GM23338 (cell line): ENCODE measurements around the gene RNF225. TPM values are rescaled to one million over a fixed set of nuclear protein-coding genes. Genes with fewer than 3 reads are reported as not detected.

Experiments used
- ATAC-seq: fragments of 200-7000 bp; cut with Tn5 transposase; 3 replicates; pipeline ENCODE4 v1.9.1; 2020
- DNase-seq: peaks from one replicate; pipeline ENCODE4 v3.0.0-alpha.2; 2015; ENCODE audit warnings: low spot score
- H2AFZ ChIP-seq: fragments of 200-600 bp; sonication (generic); 2 replicates; pipeline ENCODE4 v1.8.0; 2016; ENCODE audit warnings: antibody characterized with exemption, mild to moderate bottlenecking, moderate library complexity
- H3F3A ChIP-seq: fragments of 200-600 bp; sonication (generic); replicated peaks from 2 replicates; pipeline ENCODE4 v1.8.0; 2017; ENCODE audit warnings: antibody characterized with exemption, mixed run types, low read depth
- H3K27ac ChIP-seq: fragments of 200-600 bp; sonication (generic); 2 replicates; pipeline ENCODE4 v1.6.1; 2016; ENCODE audit warnings: low read depth
- H3K27me3 ChIP-seq: fragments of 200-600 bp; sonication (generic); 2 replicates; pipeline ENCODE4 v1.8.0; 2016; ENCODE audit warnings: mild to moderate bottlenecking, mixed run types, moderate library complexity; ENCODE audit not compliant: insufficient read depth
- H3K36me3 ChIP-seq: fragments of 200-600 bp; sonication (generic); 2 replicates; pipeline ENCODE4 v1.8.0; 2016; ENCODE audit warnings: mild to moderate bottlenecking; ENCODE audit not compliant: insufficient read depth
- H3K4me1 ChIP-seq: fragments of 200-600 bp; sonication (generic); 2 replicates; pipeline ENCODE4 v1.8.0; 2016; ENCODE audit warnings: mild to moderate bottlenecking, moderate library complexity; ENCODE audit not compliant: insufficient read depth
- H3K4me2 ChIP-seq: fragments of 200-600 bp; sonication (generic); 2 replicates; pipeline ENCODE4 v1.7.1; 2017; ENCODE audit warnings: mixed run types
- H3K4me3 ChIP-seq: fragments of 200-600 bp; sonication (generic); 2 replicates; pipeline ENCODE4 v1.6.1; 2016; ENCODE audit warnings: mixed run types
- H3K79me2 ChIP-seq: fragments of 200-600 bp; sonication (generic); replicated peaks from 2 replicates; pipeline ENCODE4 v1.8.0; 2017; ENCODE audit warnings: mild to moderate bottlenecking; ENCODE audit not compliant: insufficient read depth
- H3K9me2 ChIP-seq: fragments of 200-600 bp; sonication (generic); 2 replicates; pipeline ENCODE4 v1.8.0; 2017; ENCODE audit not compliant: insufficient read depth
- H4K20me1 ChIP-seq: fragments of 200-600 bp; sonication (generic); replicated peaks from 2 replicates; pipeline ENCODE4 v1.8.0; 2017; ENCODE audit warnings: mild to moderate bottlenecking; ENCODE audit not compliant: insufficient read depth
- H3K27ac Mint-ChIP-seq: 2 replicates; pipeline ENCODE4 v1.8.0; 2020; ENCODE audit warnings: inconsistent platforms, mild to moderate bottlenecking, moderate library complexity, mixed read lengths
- H3K27me3 Mint-ChIP-seq: 3 replicates; pipeline ENCODE4 v1.8.0; 2022; ENCODE audit warnings: low read depth, mild to moderate bottlenecking, moderate library complexity, mixed read lengths, inconsistent platforms; ENCODE audit not compliant: insufficient read depth, poor library complexity
- H3K36me3 Mint-ChIP-seq: 3 replicates; pipeline ENCODE4 v1.8.0; 2021; ENCODE audit warnings: low read depth, mild to moderate bottlenecking, inconsistent platforms, moderate library complexity, mixed read lengths
- H3K4me1 Mint-ChIP-seq: 3 replicates; pipeline ENCODE4 v1.8.0; 2020; ENCODE audit warnings: mild to moderate bottlenecking, inconsistent platforms, mixed read lengths
- H3K4me3 Mint-ChIP-seq: 3 replicates; pipeline ENCODE4 v1.8.0; 2021; ENCODE audit warnings: moderate library complexity, mild to moderate bottlenecking, inconsistent platforms, mixed read lengths
- H3K9me3 Mint-ChIP-seq: 3 replicates; pipeline ENCODE4 v1.8.0; 2020; ENCODE audit warnings: moderate library complexity, mild to moderate bottlenecking, inconsistent platforms, mixed read lengths
- CREB1 ChIP-seq: fragments of 250-450 bp; sonication (Bioruptor Pico); IDR thresholded peaks from 2 replicates; pipeline ENCODE4 v1.5.0; 2020; ENCODE audit warnings: low read depth, mild to moderate bottlenecking, moderate library complexity
- CTCF ChIP-seq, 2 experiments: fragments of 200-600 bp in 1 of 2; sonication (generic) in 1 of 2; conservative IDR thresholded peaks; 2 replicates each; pipeline versions ENCODE4 v1.5.1 to v1.6.1; 2016 to 2017; ENCODE audit warnings: antibody characterized with exemption in 2 of 2, low read depth in 2 of 2, mild to moderate bottlenecking in 2 of 2, moderate library complexity in 1 of 2
- ETS1 ChIP-seq: IDR thresholded peaks from 2 replicates; pipeline ENCODE4 v1.6.1; 2016; ENCODE audit warnings: antibody characterized with exemption
- EZH2 ChIP-seq: fragments of 200-600 bp; sonication (generic); IDR thresholded peaks from one replicate; pipeline ENCODE4 v1.8.0; 2017; ENCODE audit warnings: antibody characterized with exemption, mild to moderate bottlenecking, low read depth; ENCODE audit not compliant: unreplicated experiment
- EZH2phosphoT487 ChIP-seq: fragments of 200-600 bp; sonication (generic); IDR thresholded peaks from one replicate; pipeline ENCODE4 v1.8.1; 2018; ENCODE audit warnings: antibody characterized with exemption; ENCODE audit not compliant: unreplicated experiment
- JUNB ChIP-seq: IDR thresholded peaks from one replicate; pipeline ENCODE4 v1.6.1; 2016; ENCODE audit warnings: antibody characterized with exemption; ENCODE audit not compliant: unreplicated experiment
- NANOG ChIP-seq: IDR thresholded peaks from 2 replicates; pipeline ENCODE4 v1.6.1; 2016; ENCODE audit warnings: antibody characterized with exemption, borderline replicate concordance
- POLR2AphosphoS5 ChIP-seq: IDR thresholded peaks from 2 replicates; pipeline ENCODE4 v1.6.1; 2016; ENCODE audit warnings: antibody characterized with exemption, low read depth
- REST ChIP-seq: IDR thresholded peaks from one replicate; pipeline ENCODE4 v1.6.1; 2018; ENCODE audit warnings: antibody characterized with exemption; ENCODE audit not compliant: unreplicated experiment
- STAT1 ChIP-seq: IDR thresholded peaks from one replicate; pipeline ENCODE4 v1.6.1; 2016; ENCODE audit warnings: antibody characterized with exemption; ENCODE audit not compliant: unreplicated experiment
- ZNF114 ChIP-seq: fragments of 250-450 bp; sonication (Bioruptor Pico); IDR thresholded peaks from 2 replicates; pipeline ENCODE4 v1.5.0; 2020; ENCODE audit warnings: mild to moderate bottlenecking, moderate library complexity
- ZNF331 ChIP-seq: fragments of 250-450 bp; sonication (Bioruptor Pico); IDR thresholded peaks from 2 replicates; pipeline ENCODE4 v1.5.0; 2020; ENCODE audit warnings: low read depth, mild to moderate bottlenecking, moderate library complexity
- ZNF462 ChIP-seq: fragments of 250-450 bp; sonication (Bioruptor Pico); IDR thresholded peaks from 2 replicates; pipeline ENCODE4 v1.5.0; 2020; ENCODE audit warnings: mild to moderate bottlenecking, moderate library complexity
- polyA plus RNA-seq: library from polyadenylated mRNA; unstranded; fragments of >200 nt; fragmentation: Nextera tagmentation; extraction: Ambion mirVana; gene quantifications from 2 replicates; pipeline ENCODE4 v1.2.1, GENCODE V29; 2016
- total RNA-seq: library from RNA; depleted of rRNA; stranded (reverse); fragments of >200 nt; shearing (Covaris generic); gene quantifications from 2 replicates; pipeline ENCODE4 v1.2.3, GENCODE V29; 2014

Gene RNF225
- total and polyA plus RNA-seq, 2 experiments from 2014 or later: 0.87 TPM; not detected in 1

GRCh38 chr19:58439576-58440554, 44.4 kb downstream of the RNF225 start, which contains the start of gene ZNF132:
ZNF132 (minus strand) TSS chr19:58440153; CDS start chr19:58439821, 332 bp downstream.
- Histone ChIP-seq H3K27me3 (no peaks in the 10 kb centered on the region), H3K4me3 (peak within 1 kb of the TSS; percentile 66), H3K4me1 (peaks cover 6% of the 10 kb centered on the region; the same call in 1 of the 2 replicates), H3K9me2 (peaks cover 28% of the 10 kb centered on the region), H2AFZ (peak within 1 kb of the TSS; percentile 83; the same call in 1 of the 2 replicates), H3K4me2 (peak within 1 kb of the TSS; percentile 77), H3K36me3 (peaks cover 20% of the 10 kb centered on the region), H3F3A (no peaks in the 10 kb centered on the region; the same call in 1 of the 2 replicates), H3K79me2 (no peaks in the 10 kb centered on the region), H4K20me1 (no peaks in the 10 kb centered on the region), H3K27ac (no peak within 1 kb of the TSS)
- DNase-seq: peak; percentile 100
- H3K36me3 Mint-ChIP-seq: peaks cover 59% of the 10 kb centered on the region
- peak; percentile 98 for ATAC-seq
- H3K4me1 Mint-ChIP-seq: peaks cover 2% of the 10 kb centered on the region; the same call in 1 of the 3 replicates
- peak within 1 kb of the TSS; percentile 82; the same call in 1 of the 2 replicates for H3K27ac Mint-ChIP-seq
- H3K9me3 Mint-ChIP-seq: peaks cover 79% of the 10 kb centered on the region
- H3K4me3 Mint-ChIP-seq: peak within 1 kb of the TSS; percentile 81
- peaks cover 28% of the 10 kb centered on the region for H3K27me3 Mint-ChIP-seq
- TF ChIP-seq EZH2: no peak
- no peak for TF ChIP-seq STAT1
- TF ChIP-seq NANOG: no peak
- TF ChIP-seq EZH2phosphoT487: no peak
- no peak for TF ChIP-seq ZNF462 (CRISPR knock-in tag)
- peak; percentile 83 for TF ChIP-seq CREB1
- TF ChIP-seq REST: no peak
- TF ChIP-seq CTCF (conservative IDR thresholded peaks at IDR 0.05; ENCODE audit: low read depth in 2 of 2): no peak
- peak; percentile 68 for TF ChIP-seq POLR2AphosphoS5
- TF ChIP-seq ZNF331: no peak
- TF ChIP-seq ETS1: peak; percentile 93
- no peak for TF ChIP-seq JUNB
- no peak for TF ChIP-seq ZNF114 (CRISPR knock-in tag)
